ENCODE measurements around the gene ARHGAP9.
"Not testable (repeated sequence)": the region's sequence is repeated elsewhere in the genome, so short reads cannot be mapped to it uniquely, and the experiment has no call there.

ARHGAP9 gene

GRCh38 chr12:57459055-57459749 lies 20.5 kb downstream of the ARHGAP9 start:
- DNase-seq (ENCODE audit: low read depth in 1 of 2, low spot score in 1 of 2), result peak; percentile 89 to 94

GRCh38 chr12:57458665-57459054 lies 21.0 kb downstream of the ARHGAP9 start:
- DNase-seq (ENCODE audit: low read depth in 1 of 2, low spot score in 1 of 2), result no peak

- no peak for DNase-seq (ENCODE audit: low read depth in 1 of 2, low spot score in 1 of 2)
These were observed 22.8 kb downstream of the ARHGAP9 start for GRCh38 chr12:57456737-57457490.

GRCh38 chr12:57456145-57456700 lies 23.4 kb downstream of the ARHGAP9 start:
- DNase-seq (ENCODE audit: low read depth in 1 of 2, low spot score in 1 of 2), result peak in 1 of 2 donors; percentile 39

GRCh38 chr12:57455374-57456144 lies 24.1 kb downstream of the ARHGAP9 start:
- DNase-seq (ENCODE audit: low read depth in 1 of 2, low spot score in 1 of 2), result no peak

GRCh38 chr12:57454566-57455373 lies 24.9 kb downstream of the ARHGAP9 start, which contains the start of gene INHBE:
TSS of gene INHBE (plus strand) at chr12:57455307. CDS start at chr12:57455537, 230 bp downstream.
- DNase-seq (ENCODE audit: low read depth in 1 of 2, low spot score in 1 of 2), result no peak

- DNase-seq (ENCODE audit: low read depth in 1 of 2, low spot score in 1 of 2), result no peak
These were observed 25.5 kb downstream of the ARHGAP9 start for GRCh38 chr12:57454213-57454565.

- no peak for DNase-seq (ENCODE audit: low read depth in 1 of 2, low spot score in 1 of 2)
These were observed 26.6 kb downstream of the ARHGAP9 start for GRCh38 chr12:57452937-57453509.

- no peak for DNase-seq (ENCODE audit: low read depth in 1 of 2, low spot score in 1 of 2)
These were observed 27.3 kb downstream of the ARHGAP9 start for GRCh38 chr12:57452181-57452936.

GRCh38 chr12:57451233-57451778 lies 28.4 kb downstream of the ARHGAP9 start:
- no peak for DNase-seq (ENCODE audit: low read depth in 1 of 2, low spot score in 1 of 2)

GRCh38 chr12:57450057-57450456 lies 29.6 kb downstream of the ARHGAP9 start:
- no peak for DNase-seq (ENCODE audit: low read depth in 1 of 2, low spot score in 1 of 2)

GRCh38 chr12:57449375-57449774 lies 30.3 kb downstream of the ARHGAP9 start:
- no peak for DNase-seq (ENCODE audit: low read depth in 1 of 2, low spot score in 1 of 2)

- no peak for DNase-seq (ENCODE audit: low read depth in 1 of 2, low spot score in 1 of 2)
These were observed 31.0 kb downstream of the ARHGAP9 start for GRCh38 chr12:57448669-57449068.

- DNase-seq (ENCODE audit: low read depth in 1 of 2, low spot score in 1 of 2), result no peak
These were observed 33.2 kb downstream of the ARHGAP9 start for GRCh38 chr12:57446292-57446960.

GRCh38 chr12:57444744-57445143 lies 34.9 kb downstream of the ARHGAP9 start:
- no peak for DNase-seq (ENCODE audit: low read depth in 1 of 2, low spot score in 1 of 2)

- not testable (repeated sequence) for DNase-seq (ENCODE audit: low read depth in 1 of 2, low spot score in 1 of 2)
These were observed 35.3 kb downstream of the ARHGAP9 start for GRCh38 chr12:57444337-57444736.

GRCh38 chr12:57441846-57442427 lies 37.7 kb downstream of the ARHGAP9 start:
- no peak for DNase-seq (ENCODE audit: low read depth in 1 of 2, low spot score in 1 of 2)

GRCh38 chr12:57441393-57441792 lies 38.3 kb downstream of the ARHGAP9 start:
- not testable (repeated sequence) for DNase-seq (ENCODE audit: low read depth in 1 of 2, low spot score in 1 of 2)

Data from activated CD4-positive, alpha-beta T cell treated with anti-CD3 and anti-CD28 coated beads, Interleukin-2, amount 50 U/mL, for 24 hours (primary cell).